ENCODE results near the gene RUNDC1. TPM values are rescaled to one million over a fixed set of nuclear protein-coding genes. Genes with fewer than 3 reads are reported as not detected.

The RUNDC1 gene
- total RNA-seq, 1 experiment from 2014 or later, result 18.2 TPM

GRCh38 chr17:43020030-43020621 is 39.8 kb downstream of the RUNDC1 start:
- DNase-seq, result no peak
- Mint-ChIP-seq H3K4me3 (ENCODE audit: unreplicated experiment) (peak overlapping the region; percentile 98), H3K27ac (ENCODE audit: unreplicated experiment) (peak overlapping the region; percentile 93), H3K27me3 (ENCODE audit: insufficient read depth, unreplicated experiment) (no peaks in the 10 kb centered on the region), H3K4me1 (ENCODE audit: low read depth, unreplicated experiment) (peaks cover 8% of the 10 kb centered on the region), H3K9me3 (ENCODE audit: unreplicated experiment) (no peaks in the 10 kb centered on the region), H3K36me3 (ENCODE audit: insufficient read depth, unreplicated experiment) (peaks cover 25% of the 10 kb centered on the region)
- H3K4me1 ChIP-seq, result peaks cover 9% of the 10 kb centered on the region; the same call in 1 of the 2 replicates
- no peaks in the 10 kb centered on the region for H3K27me3 ChIP-seq (replicated peaks; ENCODE audit: control insufficient read depth, insufficient read depth, low read length)
- ChIA-PET POLR2A (interaction anchor here (2.5 kb wide), 1 partner anchor 22 kb away, joined by 24 read pairs; the partner anchor contains the start of gene RPL27), CTCF (no interaction called here)
- no peaks in the 10 kb centered on the region; the same call in none of the 2 replicates for H3K36me3 ChIP-seq (ENCODE audit: control insufficient read depth, insufficient read depth, low read length)
- intact Hi-C loops (cut with micrococcal nuclease; ENCODE audit: unreplicated experiment), result loop anchor here (5.0 kb wide), 1 partner anchor 297 kb away; no protein-coding TSS in a partner anchor
- H3K9me3 ChIP-seq, result no peaks in the 10 kb centered on the region
- TF ChIP-seq, protein P1, sequence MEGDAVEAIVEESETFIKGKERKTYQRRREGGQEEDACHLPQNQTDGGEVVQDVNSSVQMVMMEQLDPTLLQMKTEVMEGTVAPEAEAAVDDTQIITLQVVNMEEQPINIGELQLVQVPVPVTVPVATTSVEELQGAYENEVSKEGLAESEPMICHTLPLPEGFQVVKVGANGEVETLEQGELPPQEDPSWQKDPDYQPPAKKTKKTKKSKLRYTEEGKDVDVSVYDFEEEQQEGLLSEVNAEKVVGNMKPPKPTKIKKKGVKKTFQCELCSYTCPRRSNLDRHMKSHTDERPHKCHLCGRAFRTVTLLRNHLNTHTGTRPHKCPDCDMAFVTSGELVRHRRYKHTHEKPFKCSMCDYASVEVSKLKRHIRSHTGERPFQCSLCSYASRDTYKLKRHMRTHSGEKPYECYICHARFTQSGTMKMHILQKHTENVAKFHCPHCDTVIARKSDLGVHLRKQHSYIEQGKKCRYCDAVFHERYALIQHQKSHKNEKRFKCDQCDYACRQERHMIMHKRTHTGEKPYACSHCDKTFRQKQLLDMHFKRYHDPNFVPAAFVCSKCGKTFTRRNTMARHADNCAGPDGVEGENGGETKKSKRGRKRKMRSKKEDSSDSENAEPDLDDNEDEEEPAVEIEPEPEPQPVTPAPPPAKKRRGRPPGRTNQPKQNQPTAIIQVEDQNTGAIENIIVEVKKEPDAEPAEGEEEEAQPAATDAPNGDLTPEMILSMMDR (IDR thresholded peaks at IDR 0.05; ENCODE audit: insufficient read depth in 1 of 2, low read depth in 1 of 2, low read length in 1 of 2, severe bottlenecking in 1 of 2, unreplicated experiment in 1 of 2), result no peak
- BruUV-seq (replicated peaks), result no TSS peak
- no peak overlapping the region for H3K4me3 ChIP-seq (ENCODE audit: low read depth, low read length)

DNA sequence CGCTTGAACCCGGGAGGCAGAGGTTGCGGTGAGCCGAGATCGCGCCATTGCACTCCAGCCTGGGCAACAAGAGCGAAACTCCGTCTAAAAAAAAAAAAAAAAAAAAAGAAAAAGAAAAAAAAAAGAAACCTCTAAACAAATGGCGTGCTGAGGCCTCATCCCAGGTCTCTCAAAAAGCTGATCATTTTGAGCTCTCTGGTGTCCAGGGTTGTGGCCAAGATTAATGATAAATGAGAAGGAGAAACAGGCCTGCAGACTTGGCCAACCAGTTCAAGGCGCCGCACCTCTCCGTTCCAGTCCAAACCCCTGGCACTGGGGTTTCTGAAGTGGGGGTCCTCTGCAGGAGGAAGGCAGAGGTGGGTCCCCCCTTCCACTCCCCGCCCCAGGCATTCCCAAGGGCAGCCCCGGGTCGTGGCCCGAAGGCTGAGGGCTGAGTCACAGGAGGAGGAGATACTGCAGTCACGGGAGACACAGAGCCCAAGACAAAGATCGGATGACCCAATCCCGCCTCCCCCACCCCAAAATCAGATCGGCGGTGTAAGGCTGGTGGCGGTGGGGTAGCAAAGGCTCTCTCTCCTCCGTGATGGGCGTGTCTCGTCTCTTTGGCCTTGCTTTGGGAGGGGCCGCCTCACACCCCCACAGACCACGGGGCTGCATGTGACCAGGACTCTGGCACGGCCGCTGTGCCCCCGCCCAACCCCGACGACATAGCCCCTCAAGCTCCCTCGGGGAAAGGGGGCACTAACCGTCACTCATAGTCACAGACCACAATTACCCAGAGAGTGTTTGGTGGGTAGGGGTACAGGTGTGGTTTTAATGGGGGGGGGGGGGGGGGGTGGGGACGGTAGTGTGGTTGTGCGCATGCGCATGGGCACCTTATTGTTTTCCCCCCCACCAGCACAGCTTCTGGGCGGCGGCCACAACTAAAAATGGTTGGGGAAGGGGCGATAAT is 40.7 kb downstream of the RUNDC1 start:
- H3K4me1 Mint-ChIP-seq (ENCODE audit: low read depth, unreplicated experiment), result peaks cover 8% of the 10 kb centered on the region
- ChIA-PET POLR2A (interaction anchor here (0.8 to 2.5 kb wide), 4 partner anchors 23 to 412 kb away, joined by 3 to 24 read pairs (median 8); partner anchors contain the start of genes RETREG3, RPL27 and TUBG1), CTCF (interaction anchor here (1.0 to 1.9 kb wide), 3 partner anchors 23 to 191 kb away, joined by 3 to 10 read pairs (median 5); partner anchors contain the start of genes BRCA1, RPL27 and TMEM106A)
- TF ChIP-seq, protein P1 (IDR thresholded peaks at IDR 0.05; ENCODE audit: insufficient read depth in 1 of 2, low read depth in 1 of 2, low read length in 1 of 2, severe bottlenecking in 1 of 2, unreplicated experiment in 1 of 2), result no peak
- H3K4me1 ChIP-seq, result peaks cover 9% of the 10 kb centered on the region; the same call in 1 of the 2 replicates
- H3K27ac Mint-ChIP-seq (ENCODE audit: unreplicated experiment), result peak overlapping the region; percentile 93
- no TSS peak for BruUV-seq (replicated peaks)
- DNase-seq, result peak; percentile 74 to 76
- no peaks in the 10 kb centered on the region for H3K9me3 Mint-ChIP-seq (ENCODE audit: unreplicated experiment)
- H3K36me3 ChIP-seq (ENCODE audit: control insufficient read depth, insufficient read depth, low read length), result no peaks in the 10 kb centered on the region; the same call in none of the 2 replicates
- peak overlapping the region; percentile 97 for H3K4me3 ChIP-seq (ENCODE audit: low read depth, low read length)
- intact Hi-C loops (cut with micrococcal nuclease; ENCODE audit: unreplicated experiment), result loop anchor here (5.0 kb wide), 1 partner anchor 296 kb away; no protein-coding TSS in a partner anchor
- peak overlapping the region; percentile 98 for H3K4me3 Mint-ChIP-seq (ENCODE audit: unreplicated experiment)
- H3K27me3 ChIP-seq (replicated peaks; ENCODE audit: control insufficient read depth, insufficient read depth, low read length), result no peaks in the 10 kb centered on the region
- H3K36me3 Mint-ChIP-seq (ENCODE audit: insufficient read depth, unreplicated experiment), result peaks cover 20% of the 10 kb centered on the region
- H3K9me3 ChIP-seq, result no peaks in the 10 kb centered on the region
- H3K27me3 Mint-ChIP-seq (ENCODE audit: insufficient read depth, unreplicated experiment), result no peaks in the 10 kb centered on the region

All from Caco-2 (cell line).